GM10248 (cell line): Measurements from ENCODE around the gene RNF20.
"Not testable (repeated sequence)": the region's sequence is repeated elsewhere in the genome, so short reads cannot be mapped to it uniquely, and the experiment has no call there.

Source experiments
- CTCF ChIA-PET: fragments of 300-600 bp; sonication (Branson Sonifier 250); formaldehyde crosslinking; extraction: SDS; loops from one replicate; lab custom pipeline; 2021; ENCODE audit warnings: antibody characterized with exemption; lab: Yijun Ruan, JAX
- POLR2A ChIA-PET: fragments of 350-650 bp; sonication (Branson Sonifier 250); formaldehyde crosslinking; extraction: SDS; loops from one replicate; lab custom pipeline; 2020; ENCODE audit warnings: antibody characterized with exemption; lab: Yijun Ruan, JAX
- DNase-seq: peaks from one replicate; pipeline ENCODE4 v3.0.0; 2012; ENCODE audit errors: extremely low spot score
- TF ChIP-seq, protein P1 (sequence below): IDR thresholded peaks from 2 replicates; pipeline ENCODE4 v1.5.1; 2012; ENCODE audit warnings: mild to moderate bottlenecking, low read depth; ENCODE audit errors: extremely low read depth, missing control alignments, control extremely low read depth

RNF20 gene

DNA sequence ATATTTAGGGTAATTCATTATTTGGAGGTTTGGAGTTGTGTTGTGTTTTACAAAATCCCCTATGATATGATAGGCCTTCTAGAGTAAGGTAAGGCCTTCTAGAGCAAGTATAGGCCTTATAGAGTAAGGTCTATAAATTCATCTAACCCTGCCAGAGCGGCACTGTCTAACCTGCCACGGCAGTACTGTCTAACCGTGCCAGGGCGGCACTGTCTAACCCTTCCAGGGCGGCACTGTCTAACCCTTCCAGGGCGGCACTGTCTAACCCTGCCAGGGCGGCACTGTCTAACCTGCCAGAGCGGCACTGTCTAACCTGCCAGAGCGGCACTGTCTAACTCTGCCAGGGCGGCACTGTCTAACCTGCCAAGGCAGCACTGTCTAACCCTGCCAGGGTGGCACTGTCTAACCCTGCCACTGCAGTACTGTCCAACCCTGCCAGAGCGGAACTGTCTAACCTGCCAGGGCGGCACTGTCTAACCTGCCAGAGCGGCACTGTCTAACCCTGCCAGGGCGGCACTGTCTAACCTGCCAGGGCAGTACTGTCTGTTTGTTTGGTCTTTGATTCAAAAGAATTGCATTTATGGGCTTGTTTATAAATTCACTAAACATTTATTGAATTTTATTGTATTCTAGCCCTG is 9.6 kb downstream of the RNF20 start:
- ChIA-PET POLR2A (no interaction called here), CTCF (interaction anchor here (1.3 kb wide), 1 partner anchor 24 kb away, joined by 4 read pairs; no protein-coding TSS in a partner anchor)
- DNase-seq: no peak
- TF ChIP-seq, protein P1, sequence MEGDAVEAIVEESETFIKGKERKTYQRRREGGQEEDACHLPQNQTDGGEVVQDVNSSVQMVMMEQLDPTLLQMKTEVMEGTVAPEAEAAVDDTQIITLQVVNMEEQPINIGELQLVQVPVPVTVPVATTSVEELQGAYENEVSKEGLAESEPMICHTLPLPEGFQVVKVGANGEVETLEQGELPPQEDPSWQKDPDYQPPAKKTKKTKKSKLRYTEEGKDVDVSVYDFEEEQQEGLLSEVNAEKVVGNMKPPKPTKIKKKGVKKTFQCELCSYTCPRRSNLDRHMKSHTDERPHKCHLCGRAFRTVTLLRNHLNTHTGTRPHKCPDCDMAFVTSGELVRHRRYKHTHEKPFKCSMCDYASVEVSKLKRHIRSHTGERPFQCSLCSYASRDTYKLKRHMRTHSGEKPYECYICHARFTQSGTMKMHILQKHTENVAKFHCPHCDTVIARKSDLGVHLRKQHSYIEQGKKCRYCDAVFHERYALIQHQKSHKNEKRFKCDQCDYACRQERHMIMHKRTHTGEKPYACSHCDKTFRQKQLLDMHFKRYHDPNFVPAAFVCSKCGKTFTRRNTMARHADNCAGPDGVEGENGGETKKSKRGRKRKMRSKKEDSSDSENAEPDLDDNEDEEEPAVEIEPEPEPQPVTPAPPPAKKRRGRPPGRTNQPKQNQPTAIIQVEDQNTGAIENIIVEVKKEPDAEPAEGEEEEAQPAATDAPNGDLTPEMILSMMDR: no peak

DNA sequence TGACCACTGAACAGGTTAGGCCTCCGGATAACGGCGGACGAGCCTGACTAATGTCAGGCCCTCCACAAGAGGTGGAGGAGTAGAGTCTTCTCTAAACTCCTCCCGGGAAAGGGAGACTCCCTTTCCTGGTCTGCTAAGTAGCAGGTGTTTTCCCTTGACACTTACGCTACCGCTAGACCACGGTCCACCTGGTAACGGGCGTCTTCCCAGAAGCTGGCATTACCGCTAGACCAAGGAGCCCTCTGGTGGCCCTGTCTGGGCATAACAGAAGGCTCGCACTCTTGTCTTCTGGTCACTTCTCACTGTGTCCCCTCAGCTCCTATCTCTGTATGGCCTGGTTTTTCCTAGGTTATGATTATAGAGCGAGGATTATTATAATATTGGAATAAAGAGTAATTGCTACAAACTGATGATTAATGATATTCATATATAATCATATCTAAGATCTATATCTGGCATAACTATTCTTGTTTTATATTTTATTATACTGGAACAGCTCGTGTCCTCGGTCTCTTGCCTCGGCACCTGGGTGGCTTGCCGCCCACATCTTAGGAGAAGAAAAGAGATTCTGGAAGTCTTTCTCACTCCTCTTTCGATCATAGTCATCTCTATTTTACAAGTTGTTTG is 15.9 kb downstream of the RNF20 start:
- POLR2A ChIA-PET, DNase-seq, CTCF ChIA-PET: not testable (repeated sequence)

DNA sequence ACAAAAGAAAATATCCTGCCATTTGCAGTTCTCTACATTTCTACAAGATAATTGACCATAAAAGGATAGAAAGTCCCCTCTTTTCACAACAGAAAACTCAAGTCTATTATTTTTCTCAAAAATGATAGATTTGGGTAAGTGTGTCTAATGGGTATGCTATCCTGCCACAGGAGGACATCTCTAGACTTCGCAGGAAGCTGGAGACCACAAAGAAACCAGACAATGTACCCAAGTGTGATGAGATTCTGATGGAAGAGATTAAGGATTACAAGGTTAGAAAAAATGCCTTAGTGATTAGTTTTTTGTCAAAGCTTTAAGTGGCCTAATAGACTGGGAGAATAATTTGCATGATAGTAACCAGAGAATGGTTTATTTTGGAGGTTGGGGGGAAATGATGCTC is 28.1 kb downstream of the RNF20 start:
- TF ChIP-seq, protein P1: no peak
- DNase-seq: no peak
- ChIA-PET POLR2A (no interaction called here), CTCF (interaction anchor here (1.2 kb wide), 1 partner anchor 28 kb away, joined by 3 read pairs; the partner anchor contains the start of gene RNF20)

DNA sequence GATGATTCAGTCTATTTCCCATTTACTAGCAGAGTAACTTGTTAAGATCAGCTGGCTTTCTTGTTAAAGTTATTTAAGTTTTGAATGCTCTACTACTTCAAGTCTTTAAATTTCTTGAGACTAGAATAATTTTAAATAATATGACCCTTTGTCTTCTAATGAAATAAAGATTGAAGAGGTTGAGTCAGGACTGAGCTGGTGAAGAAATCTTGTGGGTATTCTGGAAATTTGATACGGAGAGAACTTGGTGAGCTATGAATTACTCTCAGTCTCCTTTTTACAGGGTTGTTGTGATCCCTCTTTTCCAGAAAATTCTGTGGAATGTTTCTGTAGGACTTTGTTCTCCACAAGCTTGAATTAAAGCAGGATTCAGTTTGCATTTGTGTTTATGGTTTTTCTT is 29.3 kb downstream of the RNF20 start:
- CTCF ChIA-PET: interaction anchor here (1.1 to 1.5 kb wide), 3 partner anchors 8 to 104 kb away, joined by 3 to 5 read pairs (median 3); no protein-coding TSS in a partner anchor
- POLR2A ChIA-PET: no interaction called here
- no peak for DNase-seq
- TF ChIP-seq, protein P1: no peak

DNA sequence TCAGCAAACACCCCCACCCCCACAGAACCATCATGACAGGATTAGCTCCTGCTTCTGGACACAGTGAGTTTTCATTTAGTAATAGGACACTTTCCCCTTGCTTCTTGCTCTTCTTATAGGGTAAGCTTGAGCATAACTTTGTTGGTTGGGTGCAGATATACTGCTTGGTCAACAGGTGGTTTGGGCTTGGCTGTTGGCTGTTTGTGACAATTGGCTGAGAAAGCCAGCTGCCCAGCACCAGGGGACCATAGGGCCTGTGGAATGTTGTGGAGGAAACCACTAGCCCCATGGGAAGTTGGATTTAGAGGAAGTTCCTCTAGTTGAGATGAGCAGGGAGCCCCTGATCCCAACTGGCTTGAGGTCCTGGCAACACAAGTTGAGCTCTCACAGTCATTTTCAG is 30.6 kb downstream of the RNF20 start:
- ChIA-PET POLR2A (no interaction called here), CTCF (interaction anchor here (1.3 kb wide), 2 partner anchors 13 to 26 kb away, joined by 3 read pairs; no protein-coding TSS in a partner anchor)
- DNase-seq: no peak
- TF ChIP-seq, protein P1: no peak

DNA sequence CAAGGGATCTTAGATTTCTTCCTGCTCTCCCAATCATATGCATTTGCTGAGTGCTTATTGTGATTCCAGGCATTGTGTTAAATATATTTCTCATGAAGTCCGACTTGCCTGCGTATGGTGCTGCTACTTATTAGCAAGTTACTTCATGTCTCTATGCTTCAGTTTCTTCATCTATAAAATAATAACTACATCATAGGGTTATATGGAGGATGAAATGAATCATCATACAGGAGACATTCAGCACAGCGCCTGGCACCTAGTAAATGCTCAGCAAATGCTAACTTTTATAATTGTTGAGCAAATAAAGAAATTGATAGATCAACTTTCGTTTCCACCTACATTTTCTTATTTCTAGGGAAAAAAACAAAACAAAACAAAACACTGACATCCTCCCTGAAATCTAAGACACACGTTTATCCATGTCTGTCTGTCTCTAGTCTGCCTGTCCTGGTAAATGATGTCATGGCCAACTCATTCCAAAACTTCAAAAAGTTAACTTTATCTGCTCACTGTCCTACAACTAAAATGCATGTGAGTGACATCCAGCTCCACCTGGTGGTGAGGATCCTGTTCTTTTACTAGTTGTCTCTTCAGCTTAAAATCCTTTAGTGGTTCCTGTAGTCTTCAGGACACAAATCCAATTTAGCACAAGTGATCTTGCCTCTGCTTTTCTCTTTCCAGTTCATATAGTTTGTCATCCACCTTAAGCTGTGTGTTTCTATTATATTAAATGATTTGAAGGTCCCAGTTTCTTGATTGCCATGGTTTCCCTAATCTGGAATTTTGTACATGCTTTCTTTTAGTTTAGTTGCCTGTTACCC is 33.5 kb downstream of the RNF20 start:
- CTCF ChIA-PET: interaction anchor here (1.0 to 1.9 kb wide), 6 partner anchors 14 to 108 kb away, joined by 3 to 6 read pairs (median 4); no protein-coding TSS in a partner anchor
- POLR2A ChIA-PET: no interaction called here
- peak; percentile 12 for DNase-seq
- TF ChIP-seq, protein P1: peak; percentile 50
